Neural cell (in vitro differentiated cells): Measurements from ENCODE around the gene EHD4. TPM values are rescaled to one million over a fixed set of nuclear protein-coding genes. Genes with fewer than 3 reads are reported as not detected.

Experiments used
- H2AFZ ChIP-seq: fragments of 200-600, 300-800 bp; sonication (generic), shearing (Covaris generic); 2 replicates; pipeline ENCODE4 v1.6.0; 2014; ENCODE audit warnings: low read depth, mild to moderate bottlenecking, antibody characterized with exemption, low read length, moderate library complexity
- H3F3A ChIP-seq: fragments of 200-600 bp; shearing (Covaris generic); 2 replicates; pipeline ENCODE4 v1.6.1; 2016; ENCODE audit warnings: mild to moderate bottlenecking, moderate library complexity, mixed read lengths, antibody characterized with exemption, low read length; ENCODE audit not compliant: insufficient read depth, poor library complexity, severe bottlenecking
- H3K27ac ChIP-seq: fragments of 200-600, 300-800 bp; sonication (generic), shearing (Covaris generic); 2 replicates; pipeline ENCODE4 v1.5.1; 2014; ENCODE audit warnings: mild to moderate bottlenecking, low read length, moderate library complexity
- H3K27me3 ChIP-seq: fragments of 300-800, 200-600 bp; sonication (generic), shearing (Covaris generic); 2 replicates; pipeline ENCODE4 v1.6.0; 2014; ENCODE audit warnings: mild to moderate bottlenecking, low read depth, low read length, moderate library complexity; ENCODE audit not compliant: insufficient read depth
- H3K36me3 ChIP-seq: fragments of 300-800, 200-600 bp; sonication (generic), shearing (Covaris generic); 2 replicates; pipeline ENCODE4 v1.5.1; 2014; ENCODE audit warnings: mild to moderate bottlenecking, antibody characterized with exemption, low read length, moderate library complexity; ENCODE audit not compliant: insufficient read depth
- H3K4me2 ChIP-seq: fragments of 300-800, 200-600 bp; sonication (generic), shearing (Covaris generic); 2 replicates; pipeline ENCODE4 v1.6.0; 2014; ENCODE audit warnings: mild to moderate bottlenecking, low read length
- H3K4me3 ChIP-seq: fragments of 300-800, 200-600 bp; sonication (generic), shearing (Covaris generic); 2 replicates; pipeline ENCODE4 v1.5.1; 2014; ENCODE audit warnings: mild to moderate bottlenecking, low read length, moderate library complexity
- H3K79me2 ChIP-seq: fragments of 200-600 bp; shearing (Covaris generic); replicated peaks from 2 replicates; pipeline ENCODE4 v1.6.0; 2014; ENCODE audit warnings: mild to moderate bottlenecking, low read length, moderate library complexity; ENCODE audit not compliant: insufficient read depth
- H3K9ac ChIP-seq: fragments of 300-800, 200-600 bp; sonication (generic), shearing (Covaris generic); 2 replicates; pipeline ENCODE4 v1.6.1; 2016; ENCODE audit warnings: mild to moderate bottlenecking, low read length, mixed read lengths
- H3K9me2 ChIP-seq: fragments of 200-600 bp; shearing (Covaris generic); 2 replicates; pipeline ENCODE4 v1.6.1; 2016; ENCODE audit warnings: mild to moderate bottlenecking, low read length, mixed read lengths; ENCODE audit not compliant: insufficient read depth
- H3K9me3 ChIP-seq: fragments of 200-600, 300-800 bp; sonication (generic), shearing (Covaris generic); 2 replicates; pipeline ENCODE4 v1.6.1; 2016; ENCODE audit warnings: mild to moderate bottlenecking, mixed run types, low read length, moderate library complexity, mixed read lengths
- H4K20me1 ChIP-seq: fragments of 200-600 bp; shearing (Covaris generic); 2 replicates; pipeline ENCODE4 v1.6.1; 2016; ENCODE audit warnings: mild to moderate bottlenecking, mixed run types; ENCODE audit not compliant: insufficient read depth
- CTCF ChIP-seq: fragments of 450-650 bp; IDR thresholded peaks from 2 replicates; pipeline ENCODE4 v1.5.1; 2014; ENCODE audit warnings: antibody characterized with exemption, mild to moderate bottlenecking, moderate library complexity; ENCODE audit not compliant: poor library complexity, severe bottlenecking
- EP300 ChIP-seq: fragments of 450-650 bp; conservative IDR thresholded peaks from 2 replicates; pipeline ENCODE4 v1.6.1; 2014; ENCODE audit warnings: antibody characterized with exemption, mild to moderate bottlenecking, moderate library complexity; ENCODE audit not compliant: poor library complexity, severe bottlenecking
- EZH2 ChIP-seq: fragments of 200-600, 300-800 bp; shearing (Covaris generic), sonication (generic); IDR thresholded peaks from 2 replicates; pipeline ENCODE4 v1.6.1; 2014; ENCODE audit warnings: antibody characterized with exemption, low read length, borderline replicate concordance, mild to moderate bottlenecking; ENCODE audit not compliant: insufficient read depth, poor library complexity, severe bottlenecking
- MXI1 ChIP-seq: fragments of 450-650 bp; conservative IDR thresholded peaks from 2 replicates; pipeline ENCODE4 v1.6.1; 2014; ENCODE audit warnings: antibody characterized with exemption, mild to moderate bottlenecking; ENCODE audit not compliant: poor library complexity, severe bottlenecking
- POLR2AphosphoS5 ChIP-seq: IDR thresholded peaks from 2 replicates; pipeline ENCODE4 v1.6.1; 2012
- RAD21 ChIP-seq: fragments of 450-650 bp; conservative IDR thresholded peaks from 2 replicates; pipeline ENCODE4 v1.6.1; 2014; ENCODE audit warnings: antibody characterized with exemption, mild to moderate bottlenecking, moderate library complexity
- REST ChIP-seq: IDR thresholded peaks from 2 replicates; pipeline ENCODE4 v1.6.1; 2012; ENCODE audit warnings: borderline replicate concordance
- SMC3 ChIP-seq: fragments of 450-650 bp; conservative IDR thresholded peaks from 2 replicates; pipeline ENCODE4 v1.6.1; 2014; ENCODE audit warnings: antibody characterized with exemption, mild to moderate bottlenecking, moderate library complexity; ENCODE audit not compliant: poor library complexity
- TAF1 ChIP-seq: IDR thresholded peaks from 2 replicates; pipeline ENCODE4 v1.6.1; 2012; ENCODE audit warnings: low read depth
- polyA plus RNA-seq: library from polyadenylated mRNA; depleted of rRNA; stranded (reverse); fragments of >200 nt; gene quantifications from 2 replicates; pipeline ENCODE4 v1.2.3, GENCODE V29; 2014

EHD4 gene
- polyA plus RNA-seq, 1 donor from 2014 or later, result 0.09 TPM

GRCh38 chr15:41852736-41853590 lies 119.4 kb downstream of the EHD4 start:
- Histone ChIP-seq H3K4me3 (no peak overlapping the region), H3K4me2 (no peak overlapping the region), H3K9me3 (no peaks in the 10 kb centered on the region), H3K27me3 (no peaks in the 10 kb centered on the region), H3F3A (no peaks in the 10 kb centered on the region), H3K36me3 (no peaks in the 10 kb centered on the region), H2AFZ (no peak overlapping the region), H3K9ac (no peak overlapping the region), H3K9me2 (no peaks in the 10 kb centered on the region), H3K27ac (no peak overlapping the region), H3K79me2 (no peaks in the 10 kb centered on the region), H4K20me1 (no peaks in the 10 kb centered on the region)
- TF ChIP-seq SMC3 (no peak), REST (no peak), CTCF (no peak), EP300 (no peak), TAF1 (no peak), EZH2 (no peak), MXI1 (no peak), RAD21 (no peak), POLR2AphosphoS5 (no peak)

GRCh38 chr15:41851755-41852370 lies 120.5 kb downstream of the EHD4 start:
- H3K27me3 ChIP-seq, result no peaks in the 10 kb centered on the region
- H3K27ac ChIP-seq, result no peak overlapping the region
- no peaks in the 10 kb centered on the region for H3K9me2 ChIP-seq
- no peak for TF ChIP-seq REST
- no peak for TF ChIP-seq RAD21
- TF ChIP-seq EP300, result no peak
- TF ChIP-seq TAF1, result no peak
- TF ChIP-seq CTCF, result no peak
- no peak for TF ChIP-seq EZH2
- TF ChIP-seq SMC3, result no peak
- TF ChIP-seq POLR2AphosphoS5, result no peak
- TF ChIP-seq MXI1, result no peak
- no peak overlapping the region for H3K9ac ChIP-seq
- H2AFZ ChIP-seq, result no peak overlapping the region
- no peaks in the 10 kb centered on the region for H3F3A ChIP-seq
- no peaks in the 10 kb centered on the region for H3K9me3 ChIP-seq
- H3K36me3 ChIP-seq, result no peaks in the 10 kb centered on the region
- H3K4me3 ChIP-seq, result no peak overlapping the region
- H3K4me2 ChIP-seq, result no peak overlapping the region
- no peaks in the 10 kb centered on the region for H4K20me1 ChIP-seq
- H3K79me2 ChIP-seq, result no peaks in the 10 kb centered on the region
